Measurements from ENCODE around the gene PCMT1. TPM values are rescaled to one million over a fixed set of nuclear protein-coding genes. Genes with fewer than 3 reads are reported as not detected.

Gene PCMT1
- total and polyA plus RNA-seq, 2 of the 8 experiments (the other 6 are each of a cell fraction or from before 2014, with no cell fraction given), result 84.3 to 91.3 TPM

DNA sequence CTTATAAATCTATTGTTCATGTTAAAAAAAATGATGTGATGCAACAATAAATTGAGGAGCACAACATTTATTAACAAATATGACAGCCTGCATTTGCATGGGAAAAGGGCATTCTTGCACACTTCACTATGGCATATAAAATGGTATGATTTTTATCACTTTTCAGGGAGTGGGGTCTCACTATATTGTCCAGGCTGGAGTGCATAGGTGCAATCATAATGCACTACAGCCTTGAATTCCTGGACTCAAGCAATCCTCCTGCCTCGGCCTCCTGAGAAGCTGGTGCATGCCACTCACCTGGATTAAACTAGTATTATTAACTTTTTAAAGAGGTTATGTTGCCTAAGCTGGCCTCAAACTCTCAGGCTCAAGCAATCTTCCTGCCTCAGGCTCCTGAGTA, 14.6 kb upstream of the PCMT1 start:
- Histone ChIP-seq H4K8ac (ENCODE audit: extremely low read depth, insufficient read depth, low read length) (no peak overlapping the region), H4K20me1 (replicated peaks in 1 of 2; ENCODE audit: control insufficient read depth in 1 of 2, insufficient read depth in 2 of 2, low read length in 2 of 2) (peaks cover 0 to 1% of the 10 kb centered on the region in 2 experiments), H2BK20ac (ENCODE audit: low read length) (no peak overlapping the region), H2BK12ac (ENCODE audit: low read depth, low read length) (no peak overlapping the region), H3K4me2 (ENCODE audit: insufficient read depth in 1 of 2, low read depth in 2 of 2, low read length in 2 of 2) (no peak overlapping the region), H2BK15ac (ENCODE audit: low read length) (no peak overlapping the region), H3K56ac (replicated peaks; ENCODE audit: insufficient read length, low read depth, low read length) (no peak overlapping the region), H4K5ac (ENCODE audit: insufficient read length, low read depth, low read length) (no peak overlapping the region), H2BK5ac (ENCODE audit: low read depth, low read length) (no peak overlapping the region), H3K14ac (ENCODE audit: insufficient read length) (no peak overlapping the region), H2AK5ac (ENCODE audit: low read depth, low read length) (no peak overlapping the region), H3K23ac (ENCODE audit: insufficient read length) (no peak overlapping the region), H3K4me3 (ENCODE audit: extremely low read depth in 1 of 4, insufficient read depth in 2 of 4, low read depth in 3 of 4, low read length in 4 of 4) (no peak overlapping the region), H3K9me3 (ENCODE audit: insufficient read depth in 2 of 2, low read depth in 1 of 2, low read length in 1 of 2) (no peaks in the 10 kb centered on the region), H3K18ac (ENCODE audit: extremely low read depth, low read length) (no peak overlapping the region), H4K91ac (replicated peaks; ENCODE audit: insufficient read length, low read length) (no peak overlapping the region), H3K9ac (replicated peaks in 1 of 4; ENCODE audit: extremely low read depth in 1 of 4, low read depth in 3 of 4, low read length in 3 of 4) (no peak overlapping the region), H3K79me2 (ENCODE audit: control insufficient read depth in 1 of 2, insufficient read depth in 2 of 2, low read length in 2 of 2) (no peaks in the 10 kb centered on the region), H3K36me3 (ENCODE audit: control insufficient read depth in 2 of 4, insufficient read depth in 4 of 4, low read length in 3 of 4) (peaks cover 17 to 79% (median 50%) of the 10 kb centered on the region in 4 experiments), H3K27me3 (replicated peaks in 1 of 4; ENCODE audit: control insufficient read depth in 3 of 4, extremely low read depth in 1 of 4, insufficient read depth in 3 of 4, low read length in 3 of 4) (no peaks in the 10 kb centered on the region), H3K4ac (replicated peaks; ENCODE audit: insufficient read length, low read depth, low read length) (no peak overlapping the region), H3K79me1 (ENCODE audit: low read depth, low read length) (no peaks in the 10 kb centered on the region), H2BK120ac (replicated peaks; ENCODE audit: low read depth, low read length) (no peak overlapping the region), H2AFZ (ENCODE audit: low read length) (no peak overlapping the region), H3K4me1 (replicated peaks in 1 of 4; ENCODE audit: control insufficient read depth in 3 of 4, insufficient read depth in 4 of 4, low read length in 3 of 4) (no peaks in the 10 kb centered on the region), H3K23me2 (ENCODE audit: low read depth, low read length) (no peaks in the 10 kb centered on the region), H3K27ac (ENCODE audit: low read depth, low read length) (no peak overlapping the region)
- WGBS, 2 experiments (ENCODE audit: extremely low coverage in 1 of 2, insufficient coverage in 1 of 2, insufficient read length in 1 of 2, insufficient replicate concordance in 2 of 2, low coverage in 1 of 2, low lambda C conversion rate in 2 of 2, missing lambda C conversion rate in 1 of 2), result 100% methylated on average over 1 of the region's 1 CpG; no CpG with 5 or more reads in 1 of the 2 experiments
- DNase-seq (ENCODE audit: low read depth in 1 of 2, low spot score in 2 of 2) (no peak), FAIRE-seq (no peak)
- CTCF ChIA-PET (ENCODE audit: partially characterized antibody), result interaction anchor here (0.7 to 1.4 kb wide), 3 partner anchors 10 to 12 kb away, joined by 3 read pairs; no protein-coding TSS in a partner anchor
- POLR2A ChIA-PET (ENCODE audit: partially characterized antibody), result no interaction called here
- no peak for TF ChIP-seq HDAC2 (IDR thresholded peaks at IDR 0.05; ENCODE audit: borderline replicate concordance in 1 of 2, low read depth in 2 of 2, low read length in 2 of 2)
- TF ChIP-seq, protein P1, sequence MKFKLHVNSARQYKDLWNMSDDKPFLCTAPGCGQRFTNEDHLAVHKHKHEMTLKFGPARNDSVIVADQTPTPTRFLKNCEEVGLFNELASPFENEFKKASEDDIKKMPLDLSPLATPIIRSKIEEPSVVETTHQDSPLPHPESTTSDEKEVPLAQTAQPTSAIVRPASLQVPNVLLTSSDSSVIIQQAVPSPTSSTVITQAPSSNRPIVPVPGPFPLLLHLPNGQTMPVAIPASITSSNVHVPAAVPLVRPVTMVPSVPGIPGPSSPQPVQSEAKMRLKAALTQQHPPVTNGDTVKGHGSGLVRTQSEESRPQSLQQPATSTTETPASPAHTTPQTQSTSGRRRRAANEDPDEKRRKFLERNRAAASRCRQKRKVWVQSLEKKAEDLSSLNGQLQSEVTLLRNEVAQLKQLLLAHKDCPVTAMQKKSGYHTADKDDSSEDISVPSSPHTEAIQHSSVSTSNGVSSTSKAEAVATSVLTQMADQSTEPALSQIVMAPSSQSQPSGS (IDR thresholded peaks at IDR 0.05; ENCODE audit: low read length), result no peak
- TF ChIP-seq RXRA (IDR thresholded peaks at IDR 0.05; ENCODE audit: insufficient read depth, low read depth, low read length), result no peak
- TF ChIP-seq RNF2 (IDR thresholded peaks at IDR 0.05; ENCODE audit: borderline replicate concordance, low read depth, low read length, missing control alignments, poor library complexity, severe bottlenecking), result no peak
- no peak for TF ChIP-seq CTBP2 (IDR thresholded peaks at IDR 0.05; ENCODE audit: borderline replicate concordance, insufficient read depth, insufficient read length, low read length)
- no peak for TF ChIP-seq SUZ12 (IDR thresholded peaks at IDR 0.05; ENCODE audit: low read length)
- TF ChIP-seq RBBP5 (IDR thresholded peaks at IDR 0.05; ENCODE audit: borderline replicate concordance, low read depth, low read length), result no peak

Measured in H1 (cell line).